ENCODE measurements around the gene ERI2.

DNA sequence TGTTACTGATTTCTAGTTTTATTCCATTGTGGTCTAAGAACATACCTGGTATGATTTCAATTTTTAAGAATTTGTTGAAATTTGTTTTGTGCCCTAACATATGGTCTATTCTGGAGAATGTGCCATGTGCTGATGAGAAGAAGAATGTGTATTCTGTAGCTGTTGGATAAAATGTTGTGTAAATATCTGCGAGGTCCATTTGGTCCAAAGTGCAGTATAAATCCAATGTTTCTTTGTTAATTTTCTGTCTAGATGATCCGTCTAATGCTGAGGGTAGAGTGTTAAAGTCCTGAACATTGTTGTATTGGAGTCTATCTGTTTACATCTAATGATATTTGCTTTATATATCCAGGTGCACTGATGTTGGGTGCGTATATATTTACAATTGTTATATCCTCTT, 32.6 kb downstream of the ERI2 start:
- TF ChIP-seq POLR2AphosphoS5 (IDR thresholded peaks at IDR 0.05; ENCODE audit: borderline replicate concordance, low read depth, low read length) (no peak), EZH2 (IDR thresholded peaks at IDR 0.05) (no peak)

All from SK-N-MC (cell line).